Amygdala (tissue), 56 donors: Measurements from ENCODE around the gene NMRK2.
"Not testable (repeated sequence)": the region's sequence is repeated elsewhere in the genome, so short reads cannot be mapped to it uniquely, and the experiment has no call there.

ENCODE experiments used
- DNase-seq, 56 donors: peaks; one replicate each; lab custom pipeline; 2025; lab: John Stamatoyannopoulos, UW

The NMRK2 gene

DNA sequence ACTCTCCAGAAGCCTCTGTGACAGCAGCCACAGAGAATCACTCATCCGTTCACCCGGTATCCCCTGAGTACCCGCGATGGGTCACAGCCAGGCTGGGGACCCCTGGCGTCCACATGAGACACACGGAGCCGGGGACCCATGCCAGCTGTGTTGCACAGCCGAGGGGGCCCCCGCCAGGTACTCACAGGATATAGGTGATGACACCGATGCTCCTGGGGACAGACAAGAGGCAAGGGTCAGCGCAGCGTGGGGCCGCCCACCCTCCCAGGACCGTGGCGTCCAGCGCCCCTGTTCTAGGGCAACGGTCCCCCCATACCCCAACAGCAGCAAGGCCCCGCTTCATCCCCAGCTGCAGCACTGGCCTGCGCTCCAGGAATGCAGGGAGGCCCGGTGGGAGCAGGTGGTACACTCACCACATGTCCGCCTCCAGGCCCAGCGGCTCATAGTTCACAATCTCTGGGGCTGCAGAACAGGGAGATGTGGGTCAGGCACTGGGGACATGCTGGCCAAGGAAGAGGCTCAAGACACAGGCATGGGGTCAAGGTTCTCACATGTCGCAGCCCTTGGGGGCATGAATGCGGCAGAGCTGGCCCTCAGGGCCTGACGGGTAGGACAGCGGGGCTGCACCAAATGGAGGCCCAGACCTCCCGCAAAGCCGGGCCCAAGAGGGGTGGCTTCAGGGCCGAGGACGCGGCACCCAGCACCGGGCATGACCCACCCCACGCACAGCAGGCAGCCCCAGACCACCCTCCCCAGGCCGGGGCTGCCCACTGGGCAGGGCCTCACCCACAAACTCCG is 30.8 kb downstream of the NMRK2 start:
- no peak for DNase-seq

DNA sequence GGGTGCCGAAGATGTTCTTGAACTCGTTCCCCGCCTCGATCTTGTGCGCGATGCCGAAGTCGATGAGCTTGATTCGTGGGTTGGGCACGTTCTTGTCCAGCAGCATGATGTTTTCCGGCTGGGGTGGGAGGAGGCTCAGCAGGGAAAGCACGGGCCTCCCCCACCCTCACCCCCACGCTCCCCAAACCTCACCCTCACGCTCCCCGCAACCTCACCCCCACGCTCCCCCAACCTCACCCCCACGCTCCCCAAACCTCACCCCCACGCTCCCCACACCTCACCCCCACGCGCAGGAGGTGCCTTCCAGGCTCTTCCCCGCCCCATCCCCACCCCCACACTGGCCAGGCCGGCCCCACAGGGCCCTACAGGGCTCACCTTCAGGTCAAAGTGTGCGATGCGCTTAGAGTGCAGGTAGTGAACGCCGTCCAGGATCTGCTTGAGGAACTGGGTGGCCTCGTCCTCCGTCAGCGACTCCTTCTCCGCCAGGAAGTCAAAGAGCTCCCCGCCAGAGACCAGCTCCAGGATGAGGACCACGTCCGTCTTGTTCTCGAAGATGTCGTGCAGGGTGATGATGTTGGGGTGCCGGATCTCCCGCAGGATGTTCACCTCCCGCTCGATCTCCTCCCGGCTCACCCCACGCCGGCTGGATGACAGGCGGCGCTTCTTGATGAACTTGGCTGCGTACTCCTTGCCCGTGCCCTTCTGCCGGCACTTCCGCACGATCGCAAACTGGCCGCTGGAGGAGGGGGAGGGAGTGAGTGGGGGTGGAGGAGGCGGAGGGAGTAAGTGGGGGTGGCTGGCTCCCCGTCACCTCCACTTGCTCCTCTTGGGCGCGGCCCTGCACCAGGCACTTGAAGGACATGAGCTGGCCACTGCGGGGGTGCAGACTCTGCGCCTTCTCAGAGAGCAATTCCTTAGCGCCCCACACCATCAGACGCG is 31.7 kb downstream of the NMRK2 start:
- DNase-seq, result no peak

DNA sequence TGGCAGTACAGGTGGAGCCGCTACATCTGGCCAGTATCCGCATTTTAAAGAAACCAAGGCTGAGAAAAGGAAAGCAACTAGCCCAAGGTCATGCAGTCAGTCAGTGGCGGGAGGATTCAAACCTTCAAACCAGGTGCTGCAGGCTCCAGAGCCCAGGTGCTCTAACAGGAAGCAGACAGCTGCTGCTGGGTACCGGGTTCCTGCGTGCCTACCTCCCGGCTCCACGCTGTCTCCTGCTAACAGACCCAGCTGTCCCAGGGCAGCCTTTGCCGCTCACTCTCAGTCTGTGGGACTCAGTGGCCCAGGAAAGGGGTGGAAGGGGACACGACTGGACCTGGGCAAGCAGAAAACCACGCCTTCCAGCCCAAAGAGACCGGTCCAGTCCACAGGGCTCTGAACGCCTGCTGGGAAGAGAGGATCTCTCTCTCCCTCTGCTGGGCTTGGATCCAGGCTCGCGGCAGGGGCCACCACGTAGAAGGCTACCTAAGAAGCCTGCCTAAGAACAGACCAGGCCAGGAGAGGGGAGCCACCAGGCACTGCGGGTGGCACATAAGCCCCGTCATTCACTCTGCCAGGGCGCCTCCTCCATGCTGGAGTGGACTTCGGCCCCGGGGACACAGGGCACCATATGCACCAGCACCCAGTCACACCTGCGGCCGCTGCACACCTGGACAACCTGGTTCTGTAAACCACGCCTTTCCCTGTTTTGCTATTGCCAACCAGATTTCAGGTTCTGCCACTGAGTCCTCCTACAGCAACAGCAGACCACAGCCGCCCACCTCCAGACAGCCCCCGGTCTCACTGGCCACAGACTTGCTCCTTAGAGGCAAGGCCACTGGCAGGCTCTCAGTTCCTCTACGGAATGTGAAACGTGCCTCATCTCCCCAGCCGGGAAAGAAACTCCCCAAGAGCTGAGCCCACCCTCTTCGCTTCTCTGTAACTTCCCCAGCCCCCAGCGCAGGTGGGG is 33.5 kb downstream of the NMRK2 start:
- no peak for DNase-seq

DNA sequence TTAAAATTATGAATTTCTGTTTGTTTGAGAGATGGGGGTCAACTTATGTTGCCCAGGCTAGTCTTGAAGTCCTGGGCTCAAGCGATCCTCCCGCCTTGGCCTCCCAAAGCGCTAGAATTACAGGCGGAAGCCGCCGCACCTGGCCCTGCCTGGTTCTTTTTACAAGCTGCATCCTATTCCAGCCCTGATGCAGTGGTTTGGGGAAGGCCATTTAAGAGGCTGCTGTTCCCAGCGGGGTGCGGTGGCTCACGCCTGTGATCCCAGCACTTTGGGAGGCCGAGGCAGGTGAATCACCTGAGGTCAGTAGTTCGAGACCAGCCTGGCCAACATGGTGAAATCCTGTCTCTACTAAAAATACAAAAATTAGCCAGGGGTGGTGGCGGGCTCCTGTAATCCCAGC is 35.1 kb downstream of the NMRK2 start:
- not testable (repeated sequence) for DNase-seq

DNA sequence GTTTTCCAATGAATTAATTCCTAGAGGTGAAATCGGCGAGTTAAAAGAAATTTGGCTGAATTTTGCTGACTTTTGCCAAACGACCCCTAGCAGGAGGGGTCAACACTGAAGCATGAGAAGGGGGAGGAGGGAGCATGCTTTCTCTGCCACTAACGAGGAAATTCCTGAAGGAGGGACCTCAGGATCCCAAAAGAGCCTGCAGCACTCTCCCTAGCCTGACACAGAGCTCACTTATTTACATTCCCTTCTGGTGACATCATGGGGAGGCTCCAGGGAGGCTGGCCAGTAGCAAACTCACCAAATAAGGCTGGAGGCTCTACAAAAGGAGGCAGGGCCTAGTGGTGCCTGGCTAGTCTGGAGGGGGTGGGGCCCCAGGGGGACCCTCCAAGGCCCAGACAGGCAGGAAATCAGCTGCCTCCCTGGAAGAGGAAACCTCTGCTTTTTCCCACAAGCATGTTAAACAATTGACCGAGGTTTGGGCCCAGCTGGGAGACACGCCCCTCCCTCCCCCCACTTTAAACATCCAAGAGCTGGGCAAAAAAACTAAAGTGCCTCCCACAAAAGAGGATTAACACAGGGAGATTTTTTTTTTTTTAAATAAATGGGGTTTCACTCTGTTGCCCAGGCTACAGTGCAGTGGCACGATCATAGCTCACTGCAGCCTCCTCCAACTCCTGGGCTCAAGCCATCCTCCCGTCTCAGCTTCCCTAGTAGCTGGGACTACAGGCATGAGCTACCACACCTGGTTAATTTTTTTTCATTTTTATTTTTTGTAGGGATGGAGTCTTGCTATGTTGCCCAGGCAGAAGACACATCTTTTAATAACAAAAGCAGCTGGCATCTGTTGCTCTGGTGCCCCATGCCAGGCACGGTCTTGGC is 35.9 kb downstream of the NMRK2 start:
- peak in 10 of 56 donors; percentile 8 to 58 (median 27) for DNase-seq

DNA sequence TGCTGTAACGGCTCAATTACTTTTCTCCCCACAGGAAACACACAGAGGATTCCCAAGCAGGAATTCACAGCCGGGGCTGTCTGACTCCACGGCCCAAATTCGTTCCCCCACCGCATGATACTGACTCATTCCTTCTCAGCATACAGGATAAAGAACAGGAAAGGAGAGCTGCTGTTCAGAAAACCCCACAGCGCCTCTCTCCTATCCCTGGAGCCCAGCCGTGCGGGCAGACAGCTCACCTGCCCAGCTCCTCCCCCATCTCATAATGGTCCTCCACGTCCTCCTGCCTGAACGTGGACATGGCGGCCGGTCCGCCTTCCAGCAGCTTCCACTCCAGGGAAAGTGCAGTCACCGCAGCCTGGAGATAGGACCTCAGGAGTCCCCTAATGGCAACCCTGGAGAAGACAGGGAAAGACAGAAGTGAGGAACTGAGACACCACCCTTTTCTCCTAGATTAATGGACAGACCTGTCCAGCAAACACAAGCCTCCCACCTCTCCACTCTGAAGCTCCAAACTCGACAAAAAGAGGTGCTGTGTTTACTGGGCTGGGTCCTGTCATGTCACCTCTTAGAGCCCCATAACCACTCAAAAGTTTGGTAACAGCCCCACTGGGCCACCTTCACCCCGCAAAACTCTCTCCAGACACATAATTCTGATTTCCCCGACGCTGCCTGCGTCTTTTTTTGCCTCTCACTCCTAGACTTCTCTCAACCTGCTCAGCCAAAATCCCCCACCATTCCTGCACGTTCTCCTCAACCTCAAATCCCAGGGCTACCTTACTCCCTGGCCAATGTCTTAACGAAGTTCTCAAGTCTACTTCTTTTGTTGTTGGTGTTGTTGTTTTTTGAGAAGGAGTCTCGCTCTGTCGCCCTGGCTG is 36.8 kb downstream of the NMRK2 start:
- no peak for DNase-seq

DNA sequence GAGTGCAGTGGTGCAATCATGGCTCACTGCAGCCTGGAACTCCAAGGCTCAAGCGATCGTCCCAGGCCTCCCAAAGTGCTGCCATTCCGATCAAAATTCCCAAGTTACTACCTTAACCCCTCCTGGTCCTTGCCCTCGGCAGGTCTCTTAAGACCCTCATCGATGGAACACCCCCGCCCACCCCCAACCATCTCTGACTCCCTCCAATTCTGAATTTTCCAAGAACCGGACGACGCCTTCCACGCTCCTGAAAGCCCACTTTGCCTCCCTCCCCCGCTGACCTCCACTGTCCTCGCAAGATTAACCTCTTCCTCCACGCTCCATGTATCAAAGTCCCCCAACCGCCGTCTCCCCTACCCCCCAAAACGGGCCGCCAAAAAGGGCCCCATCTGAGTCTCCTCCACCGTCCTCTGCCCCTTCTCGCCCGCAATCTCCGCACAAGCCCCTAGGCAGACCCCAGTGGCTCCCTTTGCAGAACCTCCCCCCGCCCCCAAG is 37.5 kb downstream of the NMRK2 start:
- DNase-seq, result no peak

DNA sequence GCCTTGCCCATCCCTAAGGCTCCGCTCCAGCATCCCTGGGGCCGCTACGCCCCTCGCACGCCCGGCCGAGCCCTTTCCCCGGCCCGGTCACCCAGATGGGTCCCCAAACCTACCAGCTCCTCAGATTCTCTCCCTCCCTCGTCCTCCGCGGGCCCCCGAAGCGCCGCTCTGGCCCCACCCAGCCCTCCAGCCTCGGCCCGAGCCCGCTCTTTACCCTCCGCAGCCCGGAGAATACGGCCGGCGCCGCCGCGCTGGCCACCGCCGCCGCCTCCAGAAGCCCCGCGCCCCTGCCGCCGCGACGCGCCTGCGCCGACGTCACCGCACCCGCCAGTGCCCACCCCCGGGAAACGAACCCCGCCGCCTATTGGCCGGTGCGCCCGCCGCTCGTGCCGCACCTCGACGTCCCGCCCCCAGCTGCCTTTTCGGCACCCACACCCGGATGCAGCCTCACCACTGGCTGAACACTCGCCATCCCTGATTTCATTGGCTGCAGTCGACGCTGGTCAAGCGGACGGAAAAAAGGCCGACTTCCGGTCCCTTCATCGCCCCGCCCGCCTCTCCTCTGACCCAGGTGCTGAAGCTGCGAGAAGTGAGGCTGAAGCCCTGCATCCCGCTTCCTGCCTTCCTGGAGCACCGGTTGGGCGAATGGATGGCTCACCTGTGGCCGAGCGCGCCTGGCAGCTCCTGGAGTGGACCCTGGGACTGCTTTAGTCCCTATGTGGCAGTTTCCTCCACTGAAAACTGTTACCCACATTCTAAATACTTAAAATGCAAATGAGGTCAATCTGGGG is 38.1 kb downstream of the NMRK2 start, which contains the start of gene DAPK3:
TSS of gene DAPK3 (minus strand) at position 292 of the 791 bp plus-strand sequence. CDS start 1,364 bp downstream, outside the sequence.
- peak; percentile 69 to 98 (median 96) for DNase-seq

DNA sequence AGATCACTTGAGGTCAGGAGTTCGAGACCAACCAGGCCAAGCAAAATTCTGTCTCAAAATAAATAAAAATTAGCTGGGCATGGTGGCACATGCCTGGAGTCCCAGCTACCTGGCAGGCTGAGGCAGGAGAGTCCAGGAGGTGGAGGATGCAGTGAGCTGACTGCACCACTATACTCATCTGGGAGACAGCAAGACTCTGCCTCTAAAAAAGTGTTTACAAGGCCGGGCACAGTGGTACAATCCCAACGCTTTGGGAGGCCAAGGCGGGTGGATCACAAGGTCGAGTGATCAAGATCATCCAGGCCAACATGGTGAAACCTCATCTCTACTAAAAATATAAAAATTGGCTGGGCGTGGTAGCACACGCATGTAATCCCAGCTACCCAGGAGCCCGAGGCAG is 42.3 kb downstream of the NMRK2 start:
- DNase-seq, result no peak

DNA sequence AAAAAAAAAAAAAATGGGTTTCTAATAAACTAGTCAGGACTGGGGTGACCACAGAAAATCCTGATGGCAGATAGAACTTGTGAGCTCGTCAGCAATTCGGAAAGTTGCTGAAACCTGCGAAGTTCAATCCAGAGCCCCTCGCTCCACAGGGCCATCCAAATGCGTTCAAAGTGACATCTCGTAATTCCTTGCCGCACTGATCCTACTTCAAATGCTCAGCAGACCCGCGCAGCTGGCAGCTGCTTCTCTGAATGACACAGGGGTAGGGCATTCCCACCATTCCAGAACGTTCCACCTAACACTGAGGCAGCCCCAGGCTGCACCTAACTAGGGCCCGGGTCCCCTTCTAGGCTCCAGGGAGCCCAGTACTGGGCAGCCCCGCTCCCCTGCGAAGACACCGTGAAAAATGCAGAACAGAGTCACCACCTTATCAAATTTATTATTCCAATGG is 42.8 kb downstream of the NMRK2 start:
- no peak for DNase-seq

DNA sequence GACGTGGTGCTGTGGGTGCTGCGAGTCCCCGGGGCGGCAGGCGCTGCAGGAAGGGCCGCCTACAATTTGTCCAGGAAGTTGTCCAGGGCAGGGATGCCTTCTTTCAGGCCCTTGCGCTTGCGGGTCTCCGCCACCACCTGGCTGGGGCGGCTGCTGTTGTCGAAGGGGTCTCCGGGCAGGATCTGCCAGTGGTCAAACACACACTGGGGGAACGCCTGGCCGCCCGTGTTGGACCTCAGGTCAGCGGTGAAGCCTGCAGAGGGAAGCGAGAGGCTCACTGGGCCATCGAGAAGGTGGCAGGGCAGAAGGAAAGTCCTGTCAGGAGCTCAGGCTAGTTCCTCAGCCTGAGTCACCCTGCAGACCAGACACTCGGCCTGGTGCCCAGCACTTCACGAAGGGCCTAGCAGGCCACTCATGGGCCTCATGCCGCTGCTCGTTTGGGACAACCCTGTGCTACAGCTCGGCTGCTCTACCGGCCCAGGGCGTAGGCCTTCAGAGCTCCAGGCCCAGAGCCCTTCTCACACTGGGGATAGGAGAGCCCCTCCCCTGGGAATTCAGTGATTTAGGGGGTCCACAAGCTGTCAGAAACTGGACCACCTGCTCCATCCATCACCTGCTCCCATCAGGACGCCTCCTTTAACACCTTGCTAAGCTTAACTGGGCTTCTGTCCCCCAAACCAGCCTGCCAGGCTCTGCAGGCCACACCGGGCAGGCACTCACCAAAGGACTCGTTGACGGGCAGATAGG is 43.8 kb downstream of the NMRK2 start:
- DNase-seq, result no peak

DNA sequence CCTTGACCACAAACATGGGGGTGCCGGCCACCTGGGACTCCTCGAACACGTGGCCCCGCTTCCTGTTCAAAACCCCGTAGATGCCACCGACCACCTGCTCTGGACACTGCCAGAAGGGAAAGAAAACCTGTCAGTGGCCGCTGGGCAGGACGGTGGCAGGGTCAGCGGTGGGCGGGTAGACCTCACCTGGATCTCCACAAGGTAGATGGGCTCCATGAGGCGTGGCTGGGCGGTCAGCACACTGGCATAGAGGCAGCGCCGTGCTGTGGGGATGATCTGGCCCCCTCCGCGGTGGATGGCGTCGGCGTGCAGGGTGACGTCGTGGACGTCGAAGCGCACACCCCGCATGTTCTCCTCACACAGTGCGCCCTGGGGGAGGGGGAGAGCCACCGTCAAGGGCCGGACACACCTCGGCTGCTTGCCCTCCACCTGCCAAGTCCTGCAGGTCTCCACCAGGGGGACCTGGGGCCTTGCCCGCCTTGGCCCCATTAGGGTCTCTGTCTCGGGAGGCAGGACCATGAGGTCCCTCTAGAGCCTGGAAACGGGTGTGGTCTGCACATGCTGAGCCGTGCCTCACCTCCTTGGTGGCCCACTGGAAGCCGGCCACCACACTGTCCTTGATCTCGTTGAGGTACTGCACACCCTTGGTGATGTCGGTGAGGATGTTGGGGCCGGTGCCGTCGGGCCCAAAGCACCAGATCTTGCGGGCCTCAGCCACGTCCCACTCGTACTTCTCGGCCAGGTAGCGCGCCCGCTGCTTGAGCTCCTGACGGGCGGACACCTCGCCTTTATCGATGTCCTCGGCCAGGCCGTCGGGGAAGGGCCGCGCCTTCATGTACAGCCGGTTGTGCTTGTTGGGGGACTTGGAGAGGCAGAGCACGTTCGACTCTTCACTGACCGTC is 44.6 kb downstream of the NMRK2 start:
- no peak for DNase-seq

DNA sequence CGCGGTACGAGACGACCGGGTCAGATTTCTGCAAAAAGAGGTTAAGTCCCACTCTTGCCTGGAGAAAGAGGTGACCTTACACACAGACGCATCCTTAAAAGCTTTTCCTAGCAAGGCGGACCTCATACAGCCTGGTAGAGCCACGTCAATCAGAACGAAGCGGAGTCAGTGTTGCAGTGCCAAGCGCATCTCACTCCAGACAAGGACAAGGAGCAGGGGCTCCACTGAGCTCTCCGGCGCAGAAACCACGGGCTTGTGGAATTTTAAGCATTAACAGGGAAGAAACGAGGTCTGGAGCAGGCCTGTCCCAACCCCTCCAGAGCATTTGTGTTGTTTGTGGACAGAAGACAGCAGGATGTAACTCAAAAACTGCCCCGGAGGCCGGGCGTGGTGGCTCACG is 45.3 kb downstream of the NMRK2 start:
- DNase-seq, result no peak

DNA sequence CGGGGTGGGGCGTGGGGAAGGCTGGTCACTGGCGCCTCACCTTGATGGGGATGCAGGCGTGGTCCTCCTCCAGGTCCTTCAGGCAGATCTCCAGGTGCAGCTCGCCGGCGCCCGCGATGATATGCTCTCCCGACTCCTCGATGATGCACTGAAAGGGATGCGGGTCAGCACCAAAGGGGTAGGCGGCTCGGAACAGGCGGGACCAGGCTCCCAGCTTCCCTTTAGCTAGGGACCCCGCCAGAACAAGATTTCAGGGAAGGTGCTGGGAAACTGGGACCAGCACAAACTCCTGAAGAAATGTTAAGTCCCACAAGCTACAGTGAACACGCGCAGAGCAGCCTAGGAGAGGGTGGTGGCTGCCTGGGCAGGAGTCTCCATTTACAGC is 46.4 kb downstream of the NMRK2 start:
- no peak for DNase-seq

DNA sequence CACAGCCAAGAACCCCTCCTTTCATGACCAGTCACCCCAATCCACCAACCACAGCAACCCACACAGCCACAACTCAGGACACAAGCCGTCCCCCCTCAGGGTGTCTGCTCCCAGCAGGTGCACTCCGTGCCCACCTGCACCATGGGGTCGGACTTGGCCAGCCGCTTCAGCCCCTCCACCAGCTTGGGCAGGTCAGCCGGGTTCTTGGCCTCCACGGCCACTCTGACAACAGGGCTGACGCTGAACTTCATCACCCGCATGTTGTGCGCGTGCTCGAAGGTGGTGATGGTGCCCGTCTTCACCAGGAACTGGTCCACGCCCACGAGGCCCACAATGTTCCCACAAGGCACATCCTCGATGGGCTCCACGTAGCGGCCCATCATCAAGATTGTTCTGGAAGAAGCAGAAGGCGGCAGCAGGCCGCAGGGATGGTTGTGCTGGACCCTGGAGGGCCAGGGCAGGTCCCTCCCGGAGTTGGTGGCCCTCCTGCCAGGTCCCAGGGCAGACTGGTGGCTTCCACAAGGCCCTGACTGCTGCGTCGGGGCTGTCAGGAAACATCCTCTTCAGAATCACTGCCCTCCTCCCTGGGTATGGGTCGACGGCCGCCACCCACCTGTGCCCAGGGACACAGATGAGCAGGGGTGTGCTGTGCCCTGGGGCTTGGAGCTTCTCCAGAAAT is 46.9 kb downstream of the NMRK2 start:
- no peak for DNase-seq
